ENCODE results near the gene PLEKHH1. TPM values are rescaled to one million over a fixed set of nuclear protein-coding genes. Genes with fewer than 3 reads are reported as not detected.
A peak's percentile ranks its signal among the peaks of the same experiment; 100 is the strongest.

Gene PLEKHH1
- total and polyA plus RNA-seq, 9 of the 15 experiments (the other 6 are each of a cell fraction or from before 2014, with no cell fraction given) = 0.76 to 5.9 (median 2.9) TPM

- no CpG with 5 or more reads among the region's 1 CpG for WGBS (ENCODE audit: insufficient coverage, low coverage, missing lambda C conversion rate)
- no peaks in the 10 kb centered on the region for H3K79me2 ChIP-seq (ENCODE audit: control insufficient read depth, insufficient read depth, low read length)
- DNase-seq (ENCODE audit: extremely low read depth in 1 of 4, low spot score in 3 of 4) = no peak
- H3K36me3 ChIP-seq (ENCODE audit: control insufficient read depth, insufficient read depth, low read length) = no peaks in the 10 kb centered on the region
- in situ Hi-C loops (cut with MboI) = no loop called here
- BruUV-seq (replicated peaks) = no TSS peak
- ATAC-seq = no peak; the same call in 2 of the 3 replicates
- H3K9me3 ChIP-seq (replicated peaks; ENCODE audit: control insufficient read depth, insufficient read depth, low read depth, low read length) = no peaks in the 10 kb centered on the region
- H4K20me1 ChIP-seq (replicated peaks; ENCODE audit: control insufficient read depth, insufficient read depth, low read length) = no peaks in the 10 kb centered on the region
- no peak overlapping the region for H3K4me2 ChIP-seq (ENCODE audit: insufficient read depth, low read length)
- H3K27me3 ChIP-seq (ENCODE audit: control insufficient read depth in 2 of 2, insufficient read depth in 2 of 2, low read length in 2 of 2) = no peaks in the 10 kb centered on the region
- ChIA-PET POLR2A (interaction anchor here (0.5 to 1.5 kb wide), 4 partner anchors 11 to 39 kb away, joined by 3 to 8 read pairs (median 4); partner anchors contain the start of gene PIGH), CTCF (ENCODE audit: low intra/inter-chr PET ratio) (no interaction called here)
- H3K27ac ChIP-seq (ENCODE audit: extremely low read depth, low read depth, low read length) = no peak overlapping the region
- no peak overlapping the region for H3K4me3 ChIP-seq
- FAIRE-seq = no peak
- no peak for TF ChIP-seq BRD9 (IDR thresholded peaks at IDR 0.05; ENCODE audit: low read depth, partially characterized antibody)
- 0 out of 2 replicates have a peak, but pooled peaks have one; percentile 27 for TF ChIP-seq ATF3 (IDR thresholded peaks at IDR 0.05)
- TF ChIP-seq ATF3 (CRISPR knock-in tag; conservative IDR thresholded peaks at IDR 0.05) = no peak
- no peaks in the 10 kb centered on the region; a peak in 1 of 5 replicates for H3K4me1 ChIP-seq (replicated peaks in 1 of 2; ENCODE audit: control insufficient read depth in 2 of 2, insufficient read depth in 2 of 2, low read length in 2 of 2)
- intact Hi-C loops (cut with micrococcal nuclease) = no loop called here
- H3K9ac ChIP-seq (ENCODE audit: insufficient read depth in 1 of 2, low read depth in 2 of 2, low read length in 2 of 2) = no peak overlapping the region
- H2AFZ ChIP-seq (ENCODE audit: low read depth, low read length) = no peak overlapping the region
- no peaks in the 10 kb centered on the region for H3K9me1 ChIP-seq (ENCODE audit: control insufficient read depth, insufficient read depth, low read length)
These were observed 77.4 kb downstream of the PLEKHH1 start for GRCh38 chr14:67610491-67610890.

GRCh38 chr14:67618617-67619063, 85.5 kb downstream of the PLEKHH1 start:
- no peaks in the 10 kb centered on the region for H4K20me1 ChIP-seq (replicated peaks; ENCODE audit: control insufficient read depth, insufficient read depth, low read length)
- no peak overlapping the region for H3K9ac ChIP-seq (ENCODE audit: insufficient read depth in 1 of 2, low read depth in 2 of 2, low read length in 2 of 2)
- POLR2A ChIA-PET = interaction anchor here (0.6 to 1.9 kb wide), 6 partner anchors 14 to 155 kb away, joined by 3 to 6 read pairs (median 4); no protein-coding TSS in a partner anchor
- H2AFZ ChIP-seq (ENCODE audit: low read depth, low read length) = no peak overlapping the region
- H3K4me2 ChIP-seq (ENCODE audit: insufficient read depth, low read length) = no peak overlapping the region
- no peaks in the 10 kb centered on the region for H3K27me3 ChIP-seq (ENCODE audit: control insufficient read depth in 2 of 2, insufficient read depth in 2 of 2, low read length in 2 of 2)
- no peaks in the 10 kb centered on the region; the same call in 2 of the 3 replicates for H3K36me3 ChIP-seq (ENCODE audit: control insufficient read depth, insufficient read depth, low read length)
- H3K79me2 ChIP-seq (ENCODE audit: control insufficient read depth, insufficient read depth, low read length) = peaks cover 4% of the 10 kb centered on the region; the same call in 2 of the 3 replicates
- peaks cover 14 to 25% of the 10 kb centered on the region in 2 experiments; a peak in 4 of 5 replicates for H3K4me1 ChIP-seq (replicated peaks in 1 of 2; ENCODE audit: control insufficient read depth in 2 of 2, insufficient read depth in 2 of 2, low read length in 2 of 2)
- FAIRE-seq (peak; percentile 40), DNase-seq (ENCODE audit: extremely low read depth in 1 of 4, low spot score in 3 of 4) (peak; percentile 42 to 68 (median 48)), ATAC-seq (peak; percentile 68)
- BruUV-seq (replicated peaks) = no TSS peak
- H3K27ac ChIP-seq (ENCODE audit: extremely low read depth, low read depth, low read length) = peak overlapping the region; percentile 58; the same call in 1 of the 3 replicates
- CTCF ChIA-PET (ENCODE audit: low intra/inter-chr PET ratio) = interaction anchor here (1.0 to 3.3 kb wide), 3 partner anchors 46 to 86 kb away, joined by 4 to 19 read pairs (median 14); no protein-coding TSS in a partner anchor
- H3K9me3 ChIP-seq (replicated peaks; ENCODE audit: control insufficient read depth, insufficient read depth, low read depth, low read length) = no peaks in the 10 kb centered on the region
- H3K4me3 ChIP-seq = no peak overlapping the region
- intact Hi-C loops (cut with micrococcal nuclease) (loop anchor here (1.0 kb wide), 2 partner anchors 49 to 86 kb away; no protein-coding TSS in a partner anchor), in situ Hi-C loops (cut with MboI) (no loop called here)
- no peaks in the 10 kb centered on the region for H3K9me1 ChIP-seq (ENCODE audit: control insufficient read depth, insufficient read depth, low read length)
- no peak for TF ChIP-seq IRF1 (CRISPR knock-in tag; IDR thresholded peaks at IDR 0.05; ENCODE audit: borderline replicate concordance)
- no peak for TF ChIP-seq DACH1 (IDR thresholded peaks at IDR 0.05; ENCODE audit: partially characterized antibody)
- no peak for TF ChIP-seq CXXC5 (CRISPR knock-in tag; IDR thresholded peaks at IDR 0.05)
- no peak for TF ChIP-seq HMBOX1 (IDR thresholded peaks at IDR 0.05)
- no peak for TF ChIP-seq NFIX (CRISPR knock-in tag; IDR thresholded peaks at IDR 0.05; ENCODE audit: low read depth)
- TF ChIP-seq ZBTB12 (CRISPR knock-in tag; IDR thresholded peaks at IDR 0.05) = no peak

Data from K562 (cell line).